RKO (cell line): ENCODE data around the gene COX4I1.
A peak's percentile ranks its signal among the peaks of the same experiment; 100 is the strongest.
"Not testable (repeated sequence)": the region's sequence is repeated elsewhere in the genome, so short reads cannot be mapped to it uniquely, and the experiment has no call there.

ENCODE experiments used
- DNase-seq: peaks from one replicate; pipeline ENCODE4 v3.0.0-alpha.2; 2016; ENCODE audit warnings: low spot score

COX4I1 gene

GRCh38 chr16:85800321-85800669 lies 800 bp downstream of the COX4I1 start:
- DNase-seq: peak; percentile 49

GRCh38 chr16:85803570-85803969 lies 4.1 kb downstream of the COX4I1 start:
- no peak for DNase-seq

GRCh38 chr16:85805442-85806045 lies 6.0 kb downstream of the COX4I1 start:
- no peak for DNase-seq

GRCh38 chr16:85806539-85806938 lies 7.0 kb downstream of the COX4I1 start:
- DNase-seq: no peak

GRCh38 chr16:85807340-85807739 lies 7.8 kb downstream of the COX4I1 start:
- DNase-seq: not testable (repeated sequence)

GRCh38 chr16:85808104-85808503 lies 8.6 kb downstream of the COX4I1 start:
- not testable (repeated sequence) for DNase-seq

- no peak for DNase-seq
Observed at GRCh38 chr16:85808926-85809325, 9.4 kb downstream of the COX4I1 start.

GRCh38 chr16:85809645-85810044 lies 10.2 kb downstream of the COX4I1 start:
- no peak for DNase-seq

- DNase-seq: no peak
Observed at GRCh38 chr16:85810097-85810741, 10.7 kb downstream of the COX4I1 start.

- DNase-seq: no peak
Observed at GRCh38 chr16:85810742-85811115, 11.2 kb downstream of the COX4I1 start.

GRCh38 chr16:85812031-85812807 lies 12.7 kb downstream of the COX4I1 start:
- no peak for DNase-seq

GRCh38 chr16:85812811-85813700 lies 13.6 kb downstream of the COX4I1 start:
- DNase-seq: no peak

- DNase-seq: no peak
Observed at GRCh38 chr16:85816159-85816558, 16.7 kb downstream of the COX4I1 start.

- DNase-seq: not testable (repeated sequence)
Observed at GRCh38 chr16:85817195-85817594, 17.7 kb downstream of the COX4I1 start.

GRCh38 chr16:85819245-85819644 lies 19.8 kb downstream of the COX4I1 start:
- peak; percentile 73 for DNase-seq

GRCh38 chr16:85819771-85820170 lies 20.3 kb downstream of the COX4I1 start:
- peak; percentile 11 for DNase-seq

- no peak for DNase-seq
Observed at GRCh38 chr16:85820604-85821372, 21.3 kb downstream of the COX4I1 start.

- DNase-seq: peak; percentile 86
Observed at GRCh38 chr16:85821390-85822135, 22.1 kb downstream of the COX4I1 start.

GRCh38 chr16:85822145-85822544 lies 22.6 kb downstream of the COX4I1 start:
- DNase-seq: no peak

- DNase-seq: no peak
Observed at GRCh38 chr16:85823328-85823920, 23.9 kb downstream of the COX4I1 start.
